Suprapubic skin (tissue), 4 donors: ENCODE data around the gene DCAF10.
"Not testable (repeated sequence)": the region's sequence is repeated elsewhere in the genome, so short reads cannot be mapped to it uniquely, and the experiment has no call there.

Experiments
- EP300 ChIP-seq: sonication (generic); formaldehyde crosslinking; IDR thresholded peaks from one replicate; pipeline ENCODE4 v1.6.1; 2017; ENCODE audit warnings: antibody characterized with exemption
- POLR2A ChIP-seq, 2 donors: fragments of 450-650 bp; IDR thresholded peaks; one replicate each; pipeline ENCODE4 v1.6.1; 2017; ENCODE audit warnings: antibody characterized with exemption in 2 of 2, mild to moderate bottlenecking in 2 of 2, moderate library complexity in 2 of 2
- POLR2AphosphoS5 ChIP-seq, 3 donors: sonication (generic); formaldehyde crosslinking; IDR thresholded peaks; one replicate each; pipeline ENCODE4 v1.6.1; 2017; ENCODE audit warnings: antibody characterized with exemption in 3 of 3

- not testable (repeated sequence) for TF ChIP-seq EP300; POLR2AphosphoS5 (IDR thresholded peaks at IDR 0.05); POLR2A (IDR thresholded peaks at IDR 0.05)
Observed at GRCh38 chr9:37751704-37752103, 48.9 kb upstream of the DCAF10 start.
